ENCODE results near the gene REC8.

REC8 gene

GRCh38 chr14:24160499-24160849, 11.4 kb upstream of the REC8 start:
- H4K20me1 ChIP-seq (ENCODE audit: insufficient read depth, low read length) = no peaks in the 10 kb centered on the region
- TF ChIP-seq CTCF (IDR thresholded peaks at IDR 0.05; ENCODE audit: borderline replicate concordance, extremely low read depth, low read length, poor library complexity, severe bottlenecking) (no peak), EZH2 (IDR thresholded peaks at IDR 0.05; ENCODE audit: borderline replicate concordance, low read depth, low read length, severe bottlenecking) (no peak)
- peak overlapping the region; percentile 58 for H3K27ac ChIP-seq (ENCODE audit: low read length)
- DNase-seq (no peak), ATAC-seq (ENCODE audit: insufficient read depth, low read depth) (no peak)
- H3K36me3 ChIP-seq (ENCODE audit: insufficient read depth, low read length) = peaks cover 77% of the 10 kb centered on the region
- H3K27me3 ChIP-seq (ENCODE audit: insufficient read depth, low read length, poor library complexity) = no peaks in the 10 kb centered on the region
- peaks cover 23% of the 10 kb centered on the region for H3K4me1 ChIP-seq (ENCODE audit: insufficient read depth, low read length)
- H3K9me3 ChIP-seq (ENCODE audit: insufficient read depth, low read length, severe bottlenecking) = no peaks in the 10 kb centered on the region
- H3K79me2 ChIP-seq (ENCODE audit: insufficient read depth, low read length) = peaks cover 9% of the 10 kb centered on the region
- H3K9ac ChIP-seq (ENCODE audit: low read depth, low read length) = peak overlapping the region; percentile 12; the same call in 1 of the 2 replicates
- H3K4me2 ChIP-seq (ENCODE audit: insufficient read depth, low read length) = peak overlapping the region; percentile 23; the same call in 1 of the 2 replicates
- H2AFZ ChIP-seq (ENCODE audit: low read depth, low read length) = no peak overlapping the region
- H3K4me3 ChIP-seq (ENCODE audit: low read depth in 1 of 2, low read length in 2 of 2) = no peak overlapping the region

- peak within 1 kb of the TSS; percentile 65 for H2AFZ ChIP-seq (ENCODE audit: low read depth, low read length)
- H3K4me3 ChIP-seq (ENCODE audit: low read depth in 1 of 2, low read length in 2 of 2) = peak within 1 kb of the TSS; percentile 24 to 61; a peak in 3 of 4 replicates
- peak within 1 kb of the TSS; percentile 78 for H3K27ac ChIP-seq (ENCODE audit: low read length)
- no peaks in the 10 kb centered on the region for H3K27me3 ChIP-seq (ENCODE audit: insufficient read depth, low read length, poor library complexity)
- peak; percentile 98 for DNase-seq
- TF ChIP-seq EZH2 (IDR thresholded peaks at IDR 0.05; ENCODE audit: borderline replicate concordance, low read depth, low read length, severe bottlenecking) = no peak
- TF ChIP-seq CTCF (IDR thresholded peaks at IDR 0.05; ENCODE audit: borderline replicate concordance, extremely low read depth, low read length, poor library complexity, severe bottlenecking) = peak; percentile 100
- peak within 1 kb of the TSS; percentile 61 for H3K9ac ChIP-seq (ENCODE audit: low read depth, low read length)
- no peaks in the 10 kb centered on the region for H4K20me1 ChIP-seq (ENCODE audit: insufficient read depth, low read length)
- peak within 1 kb of the TSS; percentile 79 for H3K4me2 ChIP-seq (ENCODE audit: insufficient read depth, low read length)
- no peaks in the 10 kb centered on the region for H3K9me3 ChIP-seq (ENCODE audit: insufficient read depth, low read length, severe bottlenecking)
- peak; percentile 91 for ATAC-seq (ENCODE audit: insufficient read depth, low read depth)
- peaks cover 23% of the 10 kb centered on the region for H3K4me1 ChIP-seq (ENCODE audit: insufficient read depth, low read length)
- H3K36me3 ChIP-seq (ENCODE audit: insufficient read depth, low read length) = peaks cover 77% of the 10 kb centered on the region
- H3K79me2 ChIP-seq (ENCODE audit: insufficient read depth, low read length) = peaks cover 9% of the 10 kb centered on the region
Observed at GRCh38 chr14:24160850-24161804, 10.8 kb upstream of the REC8 start, which contains the start of gene IRF9. Gene IRF9, plus strand, starts transcription at chr14:24161265. Its CDS starts 880 bp downstream, at chr14:24162145.

GRCh38 chr14:24162093-24162492, 9.8 kb upstream of the REC8 start:
- ATAC-seq (ENCODE audit: insufficient read depth, low read depth) (no peak), DNase-seq (no peak)
- Histone ChIP-seq H4K20me1 (ENCODE audit: insufficient read depth, low read length) (no peaks in the 10 kb centered on the region), H3K79me2 (ENCODE audit: insufficient read depth, low read length) (peaks cover 9% of the 10 kb centered on the region), H3K27ac (ENCODE audit: low read length) (peak overlapping the region; percentile 78), H3K36me3 (ENCODE audit: insufficient read depth, low read length) (peaks cover 70% of the 10 kb centered on the region), H3K9me3 (ENCODE audit: insufficient read depth, low read length, severe bottlenecking) (no peaks in the 10 kb centered on the region), H3K4me1 (ENCODE audit: insufficient read depth, low read length) (peaks cover 23% of the 10 kb centered on the region), H3K4me3 (ENCODE audit: low read depth in 1 of 2, low read length in 2 of 2) (peak overlapping the region; percentile 24 to 61; a peak in 3 of 4 replicates), H3K27me3 (ENCODE audit: insufficient read depth, low read length, poor library complexity) (no peaks in the 10 kb centered on the region), H3K4me2 (ENCODE audit: insufficient read depth, low read length) (peak overlapping the region; percentile 79), H2AFZ (ENCODE audit: low read depth, low read length) (peak overlapping the region; percentile 65; the same call in 1 of the 2 replicates), H3K9ac (ENCODE audit: low read depth, low read length) (peak overlapping the region; percentile 61)
- no peak for TF ChIP-seq EZH2 (IDR thresholded peaks at IDR 0.05; ENCODE audit: borderline replicate concordance, low read depth, low read length, severe bottlenecking)
- TF ChIP-seq CTCF (IDR thresholded peaks at IDR 0.05; ENCODE audit: borderline replicate concordance, extremely low read depth, low read length, poor library complexity, severe bottlenecking) = no peak

Data from DND-41 (cell line).